C4-2B (cell line): ENCODE measurements around the gene RASAL2.

Source experiments
- CTCF ChIP-seq: fragments of 450-650 bp; conservative IDR thresholded peaks from 2 replicates; pipeline ENCODE4 v1.5.1; 2017; ENCODE audit warnings: mild to moderate bottlenecking
- ZFX ChIP-seq: fragments of 450-650 bp; IDR thresholded peaks from 2 replicates; pipeline ENCODE4 v1.6.1; 2017

- TF ChIP-seq CTCF (no peak), ZFX (no peak)
Observed at GRCh38 chr1:178107823-178108222, 13.9 kb downstream of the RASAL2 start.
